Muscle of leg (tissue), 11 donors: ENCODE results near the gene DYNC2I2. TPM values are rescaled to one million over a fixed set of nuclear protein-coding genes. Genes with fewer than 3 reads are reported as not detected.

Experiments used
- DNase-seq: peaks from one replicate; pipeline ENCODE4 v3.0.0; 2013
- H3K27ac ChIP-seq: one replicate; pipeline ENCODE4 v1.5.1; 2013; ENCODE audit warnings: mild to moderate bottlenecking, low read length, control low read depth
- H3K27me3 ChIP-seq: one replicate; pipeline ENCODE4 v1.6.1; 2013; ENCODE audit warnings: low read length; ENCODE audit not compliant: control insufficient read depth, insufficient read depth
- H3K36me3 ChIP-seq: one replicate; pipeline ENCODE4 v1.6.1; 2013; ENCODE audit warnings: low read length; ENCODE audit not compliant: control insufficient read depth, insufficient read depth
- H3K4me1 ChIP-seq: one replicate; pipeline ENCODE4 v1.6.1; 2013; ENCODE audit warnings: low read length; ENCODE audit not compliant: control insufficient read depth, insufficient read depth
- H3K4me3 ChIP-seq: one replicate; pipeline ENCODE4 v1.5.1; 2013; ENCODE audit warnings: low read length, control low read depth
- H3K9me3 ChIP-seq: replicated peaks from 2 replicates; pipeline ENCODE4 v1.6.1; 2013; ENCODE audit warnings: low read depth, low read length; ENCODE audit not compliant: control insufficient read depth
- WGBS: methylation state at CpG from one replicate; pipeline ENCODE4 v1.1.5; 2013; ENCODE audit warnings: missing lambda C conversion rate; ENCODE audit not compliant: insufficient coverage; 5-methylcytosine and 5-hydroxymethylcytosine counted together
- polyA plus RNA-seq, 8 donors: library from polyadenylated mRNA; unstranded; fragments of 120-200 nt; gene quantifications; one replicate each; pipeline versions ENCODE4 v1.2.1 to v1.2.3, GENCODE V29; 2013; ENCODE audit warnings: inconsistent platforms in 1 of 8, low replicate concordance in 1 of 8; ENCODE audit not compliant: insufficient read length in 8 of 8, insufficient read depth in 1 of 8
- total RNA-seq: library from RNA; stranded (reverse); fragments of 120-200 nt; gene quantifications from one replicate; pipeline ENCODE4 v1.2.4, GENCODE V29; 2013

The DYNC2I2 gene
- total and polyA plus RNA-seq, 9 donors: 40.8 to 60.5 (median 50.0) TPM

DNA sequence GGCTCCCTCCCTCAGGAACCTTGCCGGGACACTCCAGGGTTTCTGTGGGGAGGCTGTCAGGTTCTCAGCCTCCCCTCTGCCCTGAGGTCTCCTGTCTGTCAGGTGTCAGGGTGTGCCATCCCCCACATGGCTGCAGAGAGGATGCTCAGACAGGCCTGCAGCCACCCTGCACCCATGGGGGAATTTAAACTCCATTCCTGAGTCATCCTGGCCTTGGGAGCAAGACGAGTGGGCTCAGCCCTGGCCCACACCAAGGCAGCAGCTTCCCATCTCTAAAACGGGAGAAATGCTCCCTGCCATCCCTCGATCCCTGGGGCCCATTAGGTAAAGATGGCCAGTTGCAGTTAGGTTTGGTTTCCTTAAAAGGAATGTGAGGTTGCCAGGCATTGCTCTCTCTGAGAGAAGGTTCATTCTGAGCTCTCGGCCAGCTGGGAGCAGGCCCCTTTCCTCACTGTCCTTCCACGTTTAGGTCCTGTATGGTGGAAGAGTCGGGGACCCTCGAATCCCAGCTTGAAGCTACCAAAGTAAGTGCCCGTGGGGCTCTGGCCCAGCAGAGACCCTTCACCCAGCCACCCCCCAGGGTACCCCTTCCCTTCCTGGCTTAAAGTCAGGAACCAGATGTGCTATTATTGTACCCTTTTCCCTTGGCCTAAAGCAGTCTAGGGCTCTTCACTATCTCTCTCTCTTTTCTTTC is 26.6 kb downstream of the DYNC2I2 start:
- DNase-seq: no peak
- Histone ChIP-seq H3K27ac (no peak overlapping the region), H3K9me3 (no peaks in the 10 kb centered on the region), H3K27me3 (no peaks in the 10 kb centered on the region), H3K36me3 (peaks cover 98% of the 10 kb centered on the region), H3K4me1 (peaks cover 19% of the 10 kb centered on the region), H3K4me3 (no peak overlapping the region)
- 47% methylated on average over 3 of the region's 9 CpGs for WGBS

DNA sequence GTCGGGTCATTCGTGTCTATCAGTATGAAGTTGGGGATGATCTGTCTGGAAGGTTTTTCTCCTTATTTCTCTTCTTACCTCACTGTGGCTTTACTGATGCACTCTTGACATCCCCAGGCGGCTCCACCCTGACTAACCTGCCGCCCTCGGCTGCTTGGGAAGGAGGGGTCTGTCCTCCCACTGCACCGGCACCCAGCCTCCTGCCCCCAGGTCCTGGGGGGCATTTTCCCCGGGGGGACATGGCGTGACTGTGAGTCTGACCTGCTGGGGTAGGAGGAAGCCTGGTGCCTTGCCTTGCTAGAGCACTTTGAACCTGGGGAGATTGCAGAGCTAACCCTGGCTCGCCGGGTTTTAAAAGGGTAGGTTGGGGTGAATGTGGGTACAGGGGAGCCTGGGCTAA is 27.5 kb downstream of the DYNC2I2 start:
- Histone ChIP-seq H3K27ac (no peak overlapping the region), H3K9me3 (no peaks in the 10 kb centered on the region), H3K27me3 (no peaks in the 10 kb centered on the region), H3K36me3 (peaks cover 98% of the 10 kb centered on the region), H3K4me1 (peaks cover 10% of the 10 kb centered on the region), H3K4me3 (no peak overlapping the region)
- no peak for DNase-seq
- 86% methylated on average over 7 of the region's 10 CpGs for WGBS

DNA sequence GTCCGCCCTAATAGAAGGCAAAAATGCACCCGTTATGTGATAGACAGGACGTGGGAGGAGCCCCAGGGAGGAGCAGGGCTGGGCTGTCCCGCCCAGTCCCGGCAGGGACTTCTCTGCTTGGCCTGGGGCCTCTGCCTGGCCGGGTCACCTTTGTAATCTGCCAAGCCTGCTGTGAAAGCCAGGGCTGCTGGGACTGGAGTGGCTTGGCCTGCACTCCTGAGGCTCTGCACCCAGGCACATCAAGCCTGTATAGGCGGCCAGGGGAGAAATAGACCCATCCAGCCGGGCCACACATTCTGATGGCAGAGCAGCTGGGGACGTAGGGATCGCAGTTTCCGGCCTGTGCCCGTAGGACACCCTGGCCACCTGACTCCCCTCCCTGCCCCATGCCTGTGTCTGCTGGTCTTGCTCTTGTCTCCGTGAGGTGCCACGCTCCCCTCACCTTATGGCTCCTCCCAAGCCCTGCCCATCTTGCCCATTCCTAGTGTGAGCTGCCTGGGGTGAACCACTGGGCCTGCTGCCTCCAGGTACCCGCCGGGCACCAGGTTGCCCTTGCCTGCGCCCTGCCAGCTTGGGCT is 28.1 kb downstream of the DYNC2I2 start:
- H3K9me3 ChIP-seq: no peaks in the 10 kb centered on the region
- H3K4me3 ChIP-seq: no peak overlapping the region
- H3K36me3 ChIP-seq: peaks cover 98% of the 10 kb centered on the region
- peaks cover 4% of the 10 kb centered on the region for H3K4me1 ChIP-seq
- H3K27ac ChIP-seq: no peak overlapping the region
- WGBS: 53% methylated on average over 9 of the region's 17 CpGs
- no peaks in the 10 kb centered on the region for H3K27me3 ChIP-seq
- DNase-seq: peak; percentile 42

- Histone ChIP-seq H3K27ac (no peak overlapping the region), H3K27me3 (no peaks in the 10 kb centered on the region), H3K36me3 (peaks cover 94% of the 10 kb centered on the region), H3K4me3 (no peak overlapping the region), H3K9me3 (no peaks in the 10 kb centered on the region), H3K4me1 (peaks cover 4% of the 10 kb centered on the region)
- WGBS: 70% methylated on average over 5 of the region's 13 CpGs
- DNase-seq: no peak
These were observed 28.7 kb downstream of the DYNC2I2 start for GRCh38 chr9:128627906-128628305.

DNA sequence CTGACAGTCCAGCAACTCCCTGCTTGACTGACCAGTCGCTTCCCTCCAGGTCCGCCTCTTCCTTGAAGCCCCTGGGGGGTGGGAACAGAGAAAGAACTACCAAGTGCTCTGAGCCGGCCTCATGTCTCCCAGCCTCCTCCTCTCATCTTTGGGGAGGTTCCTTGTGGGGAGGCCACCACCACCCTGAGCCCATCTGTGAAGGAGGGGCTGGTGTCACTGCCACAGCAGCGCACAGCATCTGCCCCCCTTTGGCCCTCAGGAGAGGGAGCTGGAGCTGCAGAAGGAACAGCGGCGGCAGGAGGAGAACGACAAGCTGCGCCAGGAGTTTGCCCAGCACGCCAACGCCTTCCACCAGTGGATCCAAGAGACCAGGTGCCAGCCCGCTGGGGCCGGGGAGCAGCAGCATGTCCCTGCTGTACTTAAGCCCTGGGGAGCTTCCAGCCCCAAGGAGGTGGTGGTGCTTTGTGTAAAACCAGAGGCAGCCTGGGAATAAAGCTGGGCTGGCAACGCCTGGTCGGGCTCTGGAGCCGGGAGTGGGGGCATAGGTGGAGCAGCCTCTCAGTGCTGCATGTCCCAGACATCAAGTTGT is 29.4 kb downstream of the DYNC2I2 start:
- no peak for DNase-seq
- Histone ChIP-seq H3K4me3 (no peak overlapping the region), H3K36me3 (peaks cover 90% of the 10 kb centered on the region), H3K4me1 (peaks cover 4% of the 10 kb centered on the region), H3K27ac (no peak overlapping the region), H3K9me3 (no peaks in the 10 kb centered on the region), H3K27me3 (no peaks in the 10 kb centered on the region)
- WGBS: 82% methylated on average over 12 of the region's 15 CpGs

DNA sequence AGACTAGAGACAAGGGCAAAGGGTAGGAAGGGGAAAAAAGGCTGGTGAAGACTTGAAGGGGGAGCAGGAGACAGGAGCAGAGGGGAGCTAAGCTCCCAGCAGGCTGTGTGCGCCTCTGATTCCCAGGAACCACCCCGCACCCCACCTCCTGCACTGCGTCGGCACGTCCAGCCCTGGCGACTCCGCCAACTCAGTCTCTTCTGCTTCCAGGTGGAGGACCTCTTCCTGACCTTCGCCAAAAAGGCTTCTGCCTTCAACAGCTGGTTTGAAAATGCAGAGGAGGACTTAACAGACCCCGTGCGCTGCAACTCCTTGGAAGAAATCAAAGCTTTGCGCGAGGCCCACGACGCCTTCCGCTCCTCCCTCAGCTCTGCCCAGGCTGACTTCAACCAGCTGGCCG is 30.5 kb downstream of the DYNC2I2 start:
- Histone ChIP-seq H3K27ac (no peak overlapping the region), H3K36me3 (peaks cover 90% of the 10 kb centered on the region), H3K4me3 (no peak overlapping the region), H3K4me1 (peaks cover 4% of the 10 kb centered on the region), H3K9me3 (no peaks in the 10 kb centered on the region), H3K27me3 (no peaks in the 10 kb centered on the region)
- no peak for DNase-seq
- 93% methylated on average over 3 of the region's 16 CpGs for WGBS

GRCh38 chr9:128625391-128626146 is 31.1 kb downstream of the DYNC2I2 start:
- no peaks in the 10 kb centered on the region for H3K9me3 ChIP-seq
- 83% methylated on average over 19 of the region's 20 CpGs for WGBS

GRCh38 chr9:128624566-128624965 is 32.1 kb downstream of the DYNC2I2 start:
- Histone ChIP-seq H3K27ac (no peak overlapping the region), H3K27me3 (no peaks in the 10 kb centered on the region), H3K4me3 (no peak overlapping the region), H3K36me3 (peaks cover 91% of the 10 kb centered on the region), H3K9me3 (no peaks in the 10 kb centered on the region), H3K4me1 (peaks cover 4% of the 10 kb centered on the region)
- WGBS: 85% methylated on average over 10 of the region's 10 CpGs
- no peak for DNase-seq

More at GRCh38 chr9:128625391-128626146, 31.1 kb downstream of the DYNC2I2 start:
- DNase-seq: no peak
- peaks cover 4% of the 10 kb centered on the region for H3K4me1 ChIP-seq
- no peak overlapping the region for H3K27ac ChIP-seq
- no peak overlapping the region for H3K4me3 ChIP-seq
- peaks cover 91% of the 10 kb centered on the region for H3K36me3 ChIP-seq
- H3K27me3 ChIP-seq: no peaks in the 10 kb centered on the region

- Histone ChIP-seq H3K4me3 (no peak overlapping the region), H3K9me3 (no peaks in the 10 kb centered on the region), H3K36me3 (peaks cover 89% of the 10 kb centered on the region), H3K27me3 (no peaks in the 10 kb centered on the region), H3K27ac (no peak overlapping the region), H3K4me1 (no peaks in the 10 kb centered on the region)
- no peak for DNase-seq
- 85% methylated on average over 7 of the region's 14 CpGs for WGBS
These were observed 34.8 kb downstream of the DYNC2I2 start for GRCh38 chr9:128621730-128622455.
